HepG2 (cell line): ENCODE data around the gene TRIM34. TPM values are rescaled to one million over a fixed set of nuclear protein-coding genes. Genes with fewer than 3 reads are reported as not detected.

Experiments
- AHR ChIP-seq: IDR thresholded peaks from 2 replicates; pipeline ENCODE4 v1.6.1; 2018; ENCODE audit warnings: missing genetic modification reagents, missing compliant biosample characterization
- ATF5 ChIP-seq: sonication (generic); formaldehyde crosslinking; IDR thresholded peaks from 2 replicates; pipeline ENCODE4 v1.4.0; 2020; ENCODE audit warnings: mild to moderate bottlenecking, low read depth, missing genetic modification reagents
- CBFB ChIP-seq: sonication (generic); formaldehyde crosslinking; IDR thresholded peaks from 2 replicates; pipeline ENCODE4 v1.4.0; 2020; ENCODE audit warnings: missing genetic modification reagents
- ELF1 ChIP-seq: sonication (generic); formaldehyde crosslinking; IDR thresholded peaks from 2 replicates; pipeline ENCODE4 v1.4.0; 2020; ENCODE audit warnings: missing genetic modification reagents
- ELK4 ChIP-seq: sonication (generic); formaldehyde crosslinking; IDR thresholded peaks from 2 replicates; pipeline ENCODE4 v1.9.0; 2021; ENCODE audit warnings: missing genetic modification reagents, borderline replicate concordance
- FUBP1 ChIP-seq: sonication (generic); formaldehyde crosslinking; IDR thresholded peaks from 2 replicates; pipeline ENCODE4 v1.5.1; 2020; ENCODE audit warnings: missing genetic modification reagents, mild to moderate bottlenecking, borderline replicate concordance
- NCOA5 ChIP-seq: sonication (generic); formaldehyde crosslinking; IDR thresholded peaks from 2 replicates; pipeline ENCODE4 v1.4.0; 2020; ENCODE audit warnings: missing genetic modification reagents
- NR0B2 ChIP-seq: sonication (generic); formaldehyde crosslinking; IDR thresholded peaks from 2 replicates; pipeline ENCODE4 v1.4.0; 2020; ENCODE audit warnings: mild to moderate bottlenecking, missing genetic modification reagents
- RELA ChIP-seq: sonication (generic); formaldehyde crosslinking; IDR thresholded peaks from 2 replicates; pipeline ENCODE4 v1.4.0; 2020; ENCODE audit warnings: missing genetic modification reagents
- SALL1 ChIP-seq: sonication (generic); formaldehyde crosslinking; IDR thresholded peaks from 2 replicates; pipeline ENCODE4 v1.8.0; 2022; ENCODE audit warnings: mild to moderate bottlenecking, missing genetic modification reagents
- SNAI1 ChIP-seq: sonication (generic); formaldehyde crosslinking; IDR thresholded peaks from 2 replicates; pipeline ENCODE4 v1.5.0; 2020; ENCODE audit warnings: mild to moderate bottlenecking, missing genetic modification reagents, borderline replicate concordance
- SNRNP70 ChIP-seq: fragments of 200-400 bp; formaldehyde crosslinking; IDR thresholded peaks from 2 replicates; pipeline ENCODE4 v1.6.1; 2017; ENCODE audit warnings: mild to moderate bottlenecking, low read depth, low read length, moderate library complexity
- SP1 ChIP-seq, 2 experiments: fragments of 450-650 bp in 1 of 2; sonication (generic) in 1 of 2; formaldehyde crosslinking in 1 of 2; IDR thresholded peaks; 2 replicates each; pipeline versions ENCODE4 v1.4.0 to v1.6.1; 2016 to 2020; ENCODE audit warnings: missing genetic modification reagents in 1 of 2
- STAT6 ChIP-seq: sonication (generic); formaldehyde crosslinking; IDR thresholded peaks from 2 replicates; pipeline ENCODE4 v1.4.0; 2020; ENCODE audit warnings: missing genetic modification reagents, mild to moderate bottlenecking, borderline replicate concordance
- ZFP1 ChIP-seq: IDR thresholded peaks from 2 replicates; pipeline ENCODE4 v1.6.1; 2016
- ZNF354B ChIP-seq: sonication (generic); formaldehyde crosslinking; IDR thresholded peaks from 2 replicates; pipeline ENCODE4 v1.8.0; 2022; ENCODE audit warnings: mild to moderate bottlenecking, missing genetic modification reagents
- ZNF446 ChIP-seq: sonication (generic); formaldehyde crosslinking; IDR thresholded peaks from 2 replicates; pipeline ENCODE4 v1.5.0; 2020; ENCODE audit warnings: mild to moderate bottlenecking, missing genetic modification reagents
- ZNF513 ChIP-seq: sonication (generic); formaldehyde crosslinking; conservative IDR thresholded peaks from 2 replicates; pipeline ENCODE4 v1.5.0; 2020; ENCODE audit warnings: missing genetic modification reagents
- ZNF547 ChIP-seq: sonication (generic); formaldehyde crosslinking; IDR thresholded peaks from 2 replicates; pipeline ENCODE4 v1.5.1; 2020; ENCODE audit warnings: mild to moderate bottlenecking, missing genetic modification reagents
- ZNF737 ChIP-seq: sonication (generic); formaldehyde crosslinking; IDR thresholded peaks from 2 replicates; pipeline ENCODE4 v1.5.0; 2020; ENCODE audit warnings: missing genetic modification reagents, mild to moderate bottlenecking, borderline replicate concordance
- ZNF891 ChIP-seq: sonication (generic); formaldehyde crosslinking; IDR thresholded peaks from 2 replicates; pipeline ENCODE4 v1.5.0; 2020; ENCODE audit warnings: mild to moderate bottlenecking, missing genetic modification reagents
- polyA plus RNA-seq, 8 experiments: library from polyadenylated mRNA; depleted of rRNA in 3 of 8; stranded (reverse) in 7 of 8; unstranded in 1 of 8; fragments of >200 nt; fragmentation: Illumina TruSeq in 4 of 8; extraction: Trizol in 4 of 8; gene quantifications; 2 replicates each; pipeline versions ENCODE4 v1.2.1 to v1.2.3, GENCODE V29; 2011 to 2016; ENCODE audit warnings: low read depth in 4 of 8, missing spikeins in 1 of 8, mixed read lengths in 1 of 8; ENCODE audit not compliant: insufficient read depth in 1 of 8
- total RNA-seq, 5 experiments: library from RNA; depleted of rRNA; stranded (reverse); fragments of >200 nt; fragmentation: Illumina TruSeq; extraction: Trizol; gene quantifications; 2 replicates each; pipeline ENCODE4 v1.2.3, GENCODE V29; 2016; ENCODE audit warnings: low read depth in 1 of 5

TRIM34 gene
- total and polyA plus RNA-seq, 2 of the 13 experiments (the other 11 are each of a cell fraction or from before 2014, with no cell fraction given) = 0.13 to 0.42 TPM

- no peak for TF ChIP-seq ATF5 (CRISPR knock-in tag)
- TF ChIP-seq ELF1 (CRISPR knock-in tag) = peak; percentile 23; the same call in 1 of the 2 replicates
- TF ChIP-seq ZFP1 (CRISPR knock-in tag) = no peak
- TF ChIP-seq ZNF737 (CRISPR knock-in tag) = no peak
- no peak for TF ChIP-seq FUBP1
- 0 out of 2 replicates have a peak, but pooled peaks have one; percentile 15 for TF ChIP-seq CBFB (CRISPR knock-in tag)
- TF ChIP-seq AHR (CRISPR knock-in tag) = no peak
- TF ChIP-seq SNRNP70 = no peak
- TF ChIP-seq SALL1 = peak; percentile 42; the same call in 1 of the 2 replicates
- TF ChIP-seq ZNF446 (CRISPR knock-in tag) = no peak
- TF ChIP-seq SNAI1 = no peak
- TF ChIP-seq STAT6 (CRISPR knock-in tag) = no peak
- no peak for TF ChIP-seq NR0B2
- no peak for TF ChIP-seq RELA (CRISPR knock-in tag)
- TF ChIP-seq SP1 (IDR thresholded peaks at IDR 0.05) = no peak
- TF ChIP-seq SP1 (CRISPR knock-in tag; IDR thresholded peaks at IDR 0.05) = no peak
- no peak for TF ChIP-seq NCOA5
- TF ChIP-seq ZNF354B (CRISPR knock-in tag) = no peak
- TF ChIP-seq ELK4 (CRISPR knock-in tag) = no peak
- TF ChIP-seq ZNF891 = peak; percentile 96; the same call in 1 of the 2 replicates
- TF ChIP-seq ZNF547 (CRISPR knock-in tag) = no peak
- no peak for TF ChIP-seq ZNF513 (CRISPR knock-in tag)
Measured at GRCh38 chr11:5684646-5685362, 60.0 kb downstream of the TRIM34 start, which contains the start of gene TRIM5 (continued).
